NCI-H1048 (cell line): ENCODE results near the gene KNDC1.
"Not testable (repeated sequence)": the region's sequence is repeated elsewhere in the genome, so short reads cannot be mapped to it uniquely, and the experiment has no call there.

ENCODE experiments used
- DNase-seq: peaks from one replicate; lab custom pipeline; 2025; lab: John Stamatoyannopoulos, UW

Gene KNDC1

DNA sequence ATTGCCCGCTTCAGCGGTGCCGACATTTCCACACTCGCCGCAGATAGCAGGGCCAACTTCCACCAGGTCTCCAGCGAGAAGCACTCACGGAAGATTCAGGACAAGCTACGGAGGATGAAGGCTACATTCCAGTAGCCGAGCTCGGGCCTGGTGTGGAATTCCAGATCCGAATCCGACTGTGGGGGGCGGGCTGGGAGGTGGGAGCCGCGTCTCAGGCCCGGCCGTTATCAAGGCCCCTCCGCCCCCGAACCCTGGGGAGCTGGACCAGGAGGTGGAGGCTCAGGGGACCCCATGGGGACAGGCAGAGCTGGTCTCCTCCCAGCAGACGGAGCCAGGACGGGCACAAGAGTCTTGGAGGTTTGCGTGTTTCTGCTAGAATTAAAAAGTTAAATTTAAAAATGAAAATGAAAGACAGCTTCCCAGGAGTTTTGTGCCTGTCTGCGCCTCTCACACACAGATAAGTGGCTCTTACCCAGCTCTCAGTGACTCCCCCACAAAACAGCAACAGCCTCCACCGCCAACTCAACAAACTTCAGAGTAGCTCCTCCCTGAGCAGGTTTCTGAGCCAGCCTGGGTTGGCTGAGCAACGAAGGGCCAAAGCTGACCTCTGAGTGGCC, 64.8 kb downstream of the KNDC1 start:
- no peak for DNase-seq

DNA sequence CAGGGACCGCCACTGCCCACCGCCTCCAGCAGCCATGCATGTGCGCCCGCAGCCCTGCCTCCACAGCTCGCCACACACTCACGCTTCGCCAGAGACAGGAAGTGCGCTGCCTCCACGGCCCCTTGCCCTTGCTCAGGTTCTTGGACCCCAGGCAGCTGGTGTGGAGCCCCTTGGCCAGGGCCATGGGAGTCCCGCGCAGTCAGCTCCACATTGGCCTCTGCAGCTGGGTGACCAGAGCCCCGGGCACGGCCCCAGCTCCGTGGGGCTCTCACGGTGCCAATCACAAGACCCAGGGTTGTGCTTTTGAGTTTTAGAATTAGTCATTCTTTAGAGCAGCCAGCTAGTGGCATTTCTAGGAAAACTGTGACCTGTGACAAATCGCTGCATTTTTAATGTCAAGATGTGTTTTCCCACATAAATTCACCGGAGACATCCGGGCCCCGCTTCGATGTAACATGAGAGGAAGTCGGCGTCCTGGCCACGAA, 65.7 kb downstream of the KNDC1 start:
- no peak for DNase-seq

DNA sequence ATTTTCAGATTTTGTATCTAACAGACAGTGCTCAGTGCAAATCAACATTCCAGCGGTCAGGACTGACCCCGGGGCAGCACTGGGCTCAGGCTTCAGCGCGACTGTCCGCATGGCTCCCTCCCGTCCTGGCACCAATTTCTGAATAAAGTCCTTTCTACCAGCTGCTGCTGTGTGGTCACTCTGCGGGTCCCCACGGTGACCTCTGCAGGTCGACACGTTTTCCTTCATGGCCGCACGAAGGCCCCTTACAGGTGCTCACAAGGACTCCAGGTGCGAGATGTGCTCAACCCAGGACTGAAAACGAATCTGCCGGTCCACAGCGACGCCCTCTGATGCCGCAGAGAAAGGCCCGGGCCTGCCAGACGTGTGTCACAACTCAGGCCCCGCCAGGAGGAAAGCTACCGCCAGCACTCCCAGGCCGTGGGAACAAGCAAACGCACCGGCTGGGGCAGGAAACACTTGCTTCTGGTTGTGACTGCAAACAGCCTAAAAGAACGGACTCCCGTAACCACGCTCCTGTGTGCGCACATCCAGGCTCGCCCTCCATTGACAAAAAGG, 66.3 kb downstream of the KNDC1 start:
- DNase-seq, result no peak

DNA sequence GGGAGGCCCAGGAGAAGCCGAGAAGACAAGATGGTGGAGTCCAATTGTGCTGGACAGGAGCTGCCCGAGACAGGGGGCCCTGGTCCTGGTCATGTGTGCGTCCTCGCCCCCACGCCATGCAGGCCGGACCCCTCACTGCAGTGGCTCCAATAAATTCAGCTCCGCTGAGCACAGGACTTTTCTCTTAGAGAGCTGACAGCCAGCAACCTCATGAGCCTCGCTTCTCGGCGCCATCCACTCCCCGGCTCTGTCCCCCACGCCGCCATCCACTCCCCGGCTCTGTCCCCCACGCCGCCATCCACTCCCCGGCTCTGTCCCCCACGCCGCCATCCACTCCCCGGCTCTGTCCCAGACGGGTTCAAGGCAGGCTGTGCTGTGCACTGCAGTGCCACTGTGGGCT, 67.2 kb downstream of the KNDC1 start:
- DNase-seq, result no peak

DNA sequence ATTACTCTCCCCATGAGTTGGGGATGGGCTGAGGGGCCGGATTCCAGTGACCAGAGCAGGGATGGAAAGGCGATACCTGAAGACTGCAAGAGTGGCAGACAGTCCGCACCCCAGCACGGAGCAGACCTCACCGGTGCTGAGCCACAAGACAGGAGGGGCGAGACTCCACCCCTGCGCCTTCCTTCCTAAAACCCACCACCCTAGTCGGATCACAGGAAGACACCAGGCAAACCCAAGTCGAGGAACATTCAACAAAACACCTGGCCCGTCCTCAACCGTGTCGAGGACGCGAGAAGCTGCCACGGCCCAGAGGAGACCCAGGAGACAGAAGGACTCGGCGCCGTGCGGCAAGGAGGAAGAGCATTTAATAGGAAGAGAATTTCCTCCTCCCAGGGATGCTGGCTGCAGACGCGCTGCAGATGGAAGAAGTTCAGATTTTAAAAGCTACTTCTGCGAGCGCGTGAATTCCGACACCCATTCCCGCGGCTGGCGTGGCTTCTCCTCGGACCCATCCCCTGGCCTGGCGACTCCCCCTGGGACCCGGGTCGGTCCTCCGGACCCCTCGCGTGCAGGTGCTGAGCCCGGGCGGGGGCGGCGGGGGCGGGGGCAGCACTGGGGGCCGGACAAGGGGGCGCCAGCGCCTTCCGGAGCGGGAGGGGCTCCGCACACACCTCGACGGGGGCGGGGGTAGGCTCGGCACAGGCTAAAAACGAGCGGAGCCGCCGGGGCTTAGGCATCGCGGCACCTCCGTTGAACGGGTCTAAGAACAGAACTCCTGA, 69.4 kb downstream of the KNDC1 start:
- no peak for DNase-seq

DNA sequence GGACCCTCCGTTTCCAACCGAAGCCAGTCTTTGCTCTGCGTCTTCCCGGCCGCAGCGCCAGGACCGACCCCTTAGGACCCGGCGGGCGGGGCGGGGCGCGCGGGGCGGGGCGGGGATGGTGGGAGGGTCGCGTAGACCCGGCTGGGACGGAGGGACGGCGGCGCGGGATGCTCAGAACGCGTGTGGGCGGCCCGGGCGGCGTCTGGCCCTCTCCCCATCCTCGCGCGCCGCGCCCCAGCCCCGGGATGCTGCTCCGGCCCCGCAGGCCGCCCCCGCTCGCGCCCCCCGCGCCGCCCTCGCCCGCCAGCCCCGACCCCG, 70.0 kb downstream of the KNDC1 start, which contains the start of gene UTF1:
Gene UTF1, plus strand, starts transcription at position 174 of the 318 bp plus-strand sequence. Its CDS starts 72 bp downstream, at position 246.
- no peak for DNase-seq

DNA sequence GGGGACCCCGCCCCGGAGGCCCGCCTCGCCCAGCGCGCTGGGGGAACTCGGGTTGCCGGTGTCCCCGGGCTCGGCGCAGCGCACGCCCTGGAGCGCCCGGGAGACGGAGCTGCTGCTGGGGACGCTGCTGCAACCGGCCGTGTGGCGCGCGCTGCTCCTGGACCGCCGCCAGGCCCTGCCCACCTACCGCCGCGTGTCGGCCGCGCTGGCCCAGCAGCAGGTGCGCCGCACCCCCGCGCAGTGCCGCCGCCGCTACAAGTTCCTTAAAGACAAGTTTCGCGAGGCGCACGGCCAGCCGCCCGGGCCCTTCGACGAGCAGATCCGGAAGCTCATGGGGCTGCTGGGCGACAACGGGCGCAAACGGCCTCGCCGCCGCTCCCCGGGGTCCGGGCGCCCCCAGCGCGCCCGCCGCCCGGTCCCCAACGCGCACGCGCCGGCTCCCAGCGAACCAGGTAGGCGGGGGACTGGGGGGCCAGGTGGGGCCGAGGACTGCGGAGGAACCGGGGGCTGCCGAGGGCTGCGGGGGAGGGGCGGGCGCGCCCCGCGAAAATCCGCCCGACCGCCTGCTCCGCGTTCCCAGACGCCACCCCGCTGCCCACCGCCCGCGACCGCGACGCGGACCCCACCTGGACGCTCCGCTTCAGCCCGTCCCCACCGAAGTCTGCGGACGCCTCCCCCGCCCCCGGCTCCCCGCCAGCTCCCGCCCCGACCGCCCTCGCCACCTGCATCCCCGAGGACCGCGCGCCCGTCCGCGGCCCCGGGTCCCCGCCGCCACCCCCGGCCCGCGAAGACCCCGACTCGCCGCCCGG, 70.6 kb downstream of the KNDC1 start:
- DNase-seq, result no peak

DNA sequence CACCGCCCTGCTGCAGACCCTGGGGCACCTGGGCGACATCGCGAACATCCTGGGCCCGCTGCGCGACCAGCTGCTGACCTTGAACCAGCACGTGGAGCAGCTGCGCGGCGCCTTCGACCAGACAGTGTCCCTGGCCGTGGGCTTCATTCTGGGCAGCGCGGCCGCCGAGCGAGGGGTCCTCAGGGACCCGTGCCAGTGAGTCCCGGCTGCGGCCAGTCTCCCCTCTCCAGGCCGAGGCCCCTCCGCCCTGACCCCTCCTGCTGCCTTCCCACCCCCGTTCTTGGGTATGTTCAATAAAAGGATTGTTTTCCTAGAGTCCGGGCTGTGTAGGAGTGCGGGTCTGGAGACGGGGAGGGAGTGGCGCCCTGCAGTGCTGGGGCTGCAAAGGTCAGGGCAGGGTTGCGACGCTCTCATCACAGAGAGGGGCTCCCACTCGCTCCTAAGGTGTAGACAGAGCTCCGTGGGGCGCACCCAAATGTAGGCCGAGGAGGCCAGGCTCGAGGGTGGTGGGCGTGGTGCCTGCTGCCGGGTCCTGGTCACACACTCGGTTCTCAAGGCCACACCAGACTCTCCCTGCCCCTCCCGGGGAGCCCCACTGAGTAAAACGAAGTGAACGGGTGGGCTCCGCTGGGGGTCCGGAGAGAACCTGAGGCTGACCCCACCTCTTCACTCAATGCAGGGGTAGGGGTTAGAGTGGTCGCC, 71.4 kb downstream of the KNDC1 start:
- no peak for DNase-seq

DNA sequence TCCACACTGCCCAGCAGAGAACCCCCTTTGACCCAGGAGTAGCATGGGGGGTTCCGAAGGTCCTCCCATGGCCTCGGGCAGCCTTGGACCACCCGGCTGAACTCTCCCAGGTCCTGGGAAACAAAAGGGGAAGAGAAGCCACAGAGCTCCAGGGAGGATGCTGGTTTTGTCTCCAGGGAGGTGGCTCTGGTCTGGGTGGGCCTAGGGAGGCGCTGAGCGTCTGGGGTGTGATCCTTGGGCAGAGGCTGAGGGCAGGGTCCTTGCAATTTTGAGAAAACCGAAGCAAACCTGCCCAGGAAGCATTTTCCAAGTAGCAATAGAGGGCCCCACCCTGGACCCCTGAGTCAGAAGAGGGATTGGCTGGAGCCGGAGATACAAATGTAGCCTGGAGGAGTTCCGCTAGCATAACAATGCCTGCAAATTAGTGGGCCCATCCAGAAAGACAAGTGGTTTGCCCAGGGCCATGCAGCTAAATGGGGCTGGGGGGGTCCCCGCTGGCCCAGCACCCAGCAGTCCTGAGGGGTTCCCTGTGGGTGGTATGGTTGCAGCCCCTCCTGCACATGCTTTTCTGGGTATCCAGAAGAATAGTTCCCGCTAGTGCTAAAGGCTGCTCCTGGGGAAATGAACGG, 72.0 kb downstream of the KNDC1 start:
- DNase-seq, result no peak

DNA sequence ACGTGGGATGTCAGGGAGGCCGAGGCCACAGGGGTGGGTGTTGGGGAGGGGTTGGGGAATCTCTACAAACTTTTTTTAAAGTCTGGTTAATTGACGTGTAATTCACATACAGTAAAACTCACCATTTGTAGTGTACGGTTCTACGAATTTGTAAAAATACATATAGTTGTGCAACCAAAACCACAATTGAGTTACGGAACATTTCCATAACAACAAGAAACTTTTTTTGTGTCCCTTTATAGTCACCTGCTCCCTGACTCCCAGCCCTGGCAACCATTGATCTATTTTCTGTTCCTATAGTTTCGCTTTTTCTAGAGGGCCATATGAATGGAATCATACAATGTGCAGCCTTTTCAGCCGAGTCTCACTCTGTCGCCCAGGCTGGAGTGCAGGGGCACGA, 74.8 kb downstream of the KNDC1 start:
- not testable (repeated sequence) for DNase-seq

DNA sequence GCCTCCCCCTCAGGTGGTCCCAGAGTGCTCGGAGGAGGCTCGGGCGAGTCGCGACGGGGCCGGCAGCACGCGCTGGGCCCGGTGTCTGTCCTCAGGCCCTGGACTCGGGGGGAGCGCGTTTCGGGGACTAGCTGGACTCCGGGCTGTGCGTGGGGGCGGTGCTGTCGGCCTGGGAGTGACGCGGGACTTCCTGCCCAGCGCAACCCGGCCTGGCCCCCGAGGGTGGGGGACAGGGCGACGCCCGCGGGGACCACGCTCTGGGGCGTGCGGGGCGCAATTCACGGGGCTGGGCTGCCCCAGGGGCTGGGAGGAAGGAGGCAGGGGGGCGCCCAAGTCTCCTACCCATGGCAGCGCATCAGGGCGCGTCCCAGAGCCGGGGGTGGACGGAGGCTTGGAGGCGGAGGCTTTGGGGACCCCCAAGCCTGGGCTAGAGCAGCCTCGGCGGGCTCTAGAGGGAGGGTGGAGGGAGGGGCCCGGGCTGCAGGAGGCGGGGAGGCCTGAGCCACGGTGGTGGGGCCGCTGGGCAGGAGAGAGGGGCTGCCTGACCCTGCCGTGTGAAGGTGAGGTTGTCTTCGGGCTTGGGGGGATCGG, 75.3 kb downstream of the KNDC1 start:
- DNase-seq, result no peak

DNA sequence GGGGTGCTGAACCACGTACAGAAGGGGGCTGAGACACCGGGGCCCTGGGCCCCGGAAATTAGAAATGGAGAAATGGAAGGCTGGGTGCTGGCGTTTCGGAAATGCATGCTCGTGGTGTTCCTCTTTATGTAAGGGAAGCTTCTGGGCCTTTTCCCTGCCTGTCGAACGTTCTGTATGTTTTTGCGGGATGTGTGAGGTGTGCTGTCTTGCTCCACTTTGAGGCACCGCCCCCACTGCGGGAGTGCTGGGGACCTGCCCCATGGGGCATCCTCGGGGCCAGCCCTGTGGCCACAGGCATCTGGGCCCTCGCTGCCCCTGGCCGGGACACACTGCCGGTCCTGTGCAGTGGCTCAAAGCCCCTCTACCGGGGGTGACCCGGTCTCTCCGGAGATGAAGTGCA, 75.9 kb downstream of the KNDC1 start:
- no peak for DNase-seq

DNA sequence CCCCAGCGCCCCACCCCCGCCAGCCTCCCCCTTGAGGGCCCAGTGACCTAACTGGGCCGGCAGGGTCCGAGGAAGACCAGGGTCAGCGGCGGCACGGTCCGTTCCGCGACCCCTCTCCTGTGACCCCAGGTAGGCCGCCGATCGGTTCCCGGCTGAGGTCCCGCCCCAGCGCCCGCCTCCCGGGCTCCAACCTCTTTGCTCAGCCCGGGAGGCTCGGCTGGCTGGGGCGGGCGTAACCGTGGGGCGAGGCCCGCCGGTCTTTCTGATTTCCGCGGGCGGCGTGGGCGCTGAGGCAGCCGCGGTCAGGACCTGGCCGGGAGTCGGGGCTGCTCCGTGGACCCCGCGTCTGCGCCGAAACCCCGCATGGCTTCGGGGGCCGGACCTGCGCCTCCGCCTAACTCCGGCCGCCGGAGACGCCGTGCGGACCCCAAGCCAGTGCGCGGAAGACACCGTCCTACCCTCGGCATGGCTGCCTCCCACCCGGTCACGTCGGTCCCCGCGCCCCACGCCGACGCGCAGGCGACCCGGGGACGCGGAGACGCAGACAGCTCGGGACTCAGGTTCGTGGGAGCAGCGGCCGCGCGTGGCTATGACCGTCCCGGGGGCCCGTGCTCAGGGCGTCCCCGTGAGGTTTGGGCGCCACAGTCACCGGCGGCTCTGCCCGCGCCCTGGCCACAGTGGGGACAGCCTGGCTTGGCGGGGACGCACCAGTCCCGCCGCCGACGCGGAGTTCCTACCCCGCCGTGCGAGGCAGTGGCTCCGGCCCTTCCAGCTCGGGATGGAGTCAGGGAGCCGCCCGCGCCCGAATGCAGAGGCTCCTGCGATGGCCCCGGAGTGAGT, 76.6 kb downstream of the KNDC1 start:
- no peak for DNase-seq

DNA sequence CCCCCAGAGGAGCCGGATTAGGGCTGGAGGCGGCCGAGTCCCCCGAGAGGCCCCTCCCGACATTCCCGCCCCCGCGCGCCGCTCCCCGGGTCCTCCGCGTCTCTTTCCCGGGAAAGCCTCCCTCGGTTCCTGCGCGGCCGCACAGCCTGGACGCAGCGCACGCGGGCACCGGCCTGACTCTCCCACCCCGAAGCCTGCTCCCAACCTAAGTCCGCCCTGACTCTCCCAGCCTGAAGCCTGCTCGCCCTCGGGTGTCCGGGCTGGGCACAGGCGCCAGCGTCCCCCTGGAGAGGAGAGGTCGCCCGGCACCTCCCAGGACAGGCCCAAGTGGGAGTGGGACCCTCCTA, 77.2 kb downstream of the KNDC1 start:
- DNase-seq, result no peak

DNA sequence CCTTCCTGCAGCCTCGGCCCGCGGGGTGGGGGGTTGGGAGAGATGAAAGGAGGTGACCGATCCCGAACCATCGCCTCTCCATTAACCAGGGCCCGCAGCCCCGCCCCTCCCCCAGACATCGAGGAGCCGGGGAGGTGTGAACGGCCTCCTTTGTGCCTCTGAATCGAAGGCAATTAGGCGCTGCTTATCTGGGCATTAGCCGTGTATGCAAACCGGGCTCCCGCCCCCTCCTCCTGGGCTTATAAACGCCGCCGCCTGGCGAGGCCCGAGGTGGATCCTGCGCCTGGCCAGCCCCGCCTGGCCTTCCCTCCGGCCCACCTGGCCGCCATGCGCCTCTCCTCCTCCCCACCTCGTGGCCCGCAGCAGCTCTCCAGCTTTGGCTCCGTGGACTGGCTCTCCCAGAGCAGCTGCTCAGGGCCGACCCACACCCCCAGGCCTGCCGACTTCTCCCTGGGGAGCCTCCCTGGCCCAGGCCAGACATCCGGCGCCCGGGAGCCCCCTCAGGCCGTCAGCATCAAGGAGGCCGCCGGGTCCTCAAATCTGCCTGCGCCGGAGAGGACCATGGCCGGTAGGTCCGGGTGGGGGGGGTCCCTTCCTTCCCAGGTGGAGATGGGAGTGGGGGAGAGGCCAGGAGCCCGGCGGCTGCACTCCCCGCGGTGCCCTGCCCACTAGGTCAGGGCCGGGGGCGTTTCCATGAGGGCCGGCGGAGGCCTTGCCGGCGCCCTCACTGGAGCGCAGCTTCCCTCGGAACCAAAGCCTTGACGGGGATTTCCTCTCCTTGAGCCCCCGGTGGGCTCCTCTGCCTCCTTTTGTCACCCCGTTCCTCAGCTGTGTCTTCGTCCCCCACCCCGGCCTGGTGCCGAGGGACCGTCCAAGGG, 77.8 kb downstream of the KNDC1 start, which contains the start of gene VENTX:
Gene VENTX, plus strand, starts transcription at position 268 of the 878 bp plus-strand sequence. Its CDS starts 60 bp downstream, at position 328.
- DNase-seq, result peak; percentile 16

DNA sequence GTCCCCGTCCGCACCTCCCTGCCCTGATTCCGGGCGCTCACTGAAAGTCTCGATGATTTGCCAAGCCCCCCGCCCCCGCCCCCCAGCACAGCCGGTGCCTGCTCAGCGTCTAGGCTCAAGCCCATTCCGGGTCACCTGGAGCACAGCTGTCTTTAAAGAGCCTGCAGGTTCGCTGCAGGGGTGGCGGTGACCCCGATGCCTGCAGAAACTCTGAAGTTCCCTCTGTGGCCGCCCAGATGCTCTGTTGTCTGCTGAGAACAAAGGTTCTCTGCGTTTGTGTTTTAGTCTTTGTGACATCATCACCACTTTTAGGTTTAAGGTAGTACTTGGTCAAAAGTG, 78.4 kb downstream of the KNDC1 start:
- DNase-seq, result no peak

DNA sequence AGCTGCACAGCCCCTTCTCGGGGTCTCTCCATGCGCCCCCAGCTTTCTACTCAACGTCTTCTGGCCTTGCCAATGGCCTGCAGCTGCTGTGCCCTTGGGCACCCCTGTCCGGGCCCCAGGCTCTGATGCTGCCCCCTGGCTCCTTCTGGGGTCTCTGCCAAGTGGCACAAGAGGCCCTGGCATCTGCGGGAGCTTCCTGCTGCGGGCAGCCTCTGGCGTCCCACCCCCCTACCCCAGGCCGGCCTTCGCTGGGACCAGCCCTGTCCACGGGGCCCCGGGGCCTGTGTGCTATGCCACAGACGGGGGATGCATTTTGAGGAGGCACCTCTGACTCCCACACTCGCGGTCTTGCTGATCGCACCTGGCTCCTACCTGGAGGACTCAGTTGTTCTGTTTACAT, 80.0 kb downstream of the KNDC1 start:
- DNase-seq, result no peak

DNA sequence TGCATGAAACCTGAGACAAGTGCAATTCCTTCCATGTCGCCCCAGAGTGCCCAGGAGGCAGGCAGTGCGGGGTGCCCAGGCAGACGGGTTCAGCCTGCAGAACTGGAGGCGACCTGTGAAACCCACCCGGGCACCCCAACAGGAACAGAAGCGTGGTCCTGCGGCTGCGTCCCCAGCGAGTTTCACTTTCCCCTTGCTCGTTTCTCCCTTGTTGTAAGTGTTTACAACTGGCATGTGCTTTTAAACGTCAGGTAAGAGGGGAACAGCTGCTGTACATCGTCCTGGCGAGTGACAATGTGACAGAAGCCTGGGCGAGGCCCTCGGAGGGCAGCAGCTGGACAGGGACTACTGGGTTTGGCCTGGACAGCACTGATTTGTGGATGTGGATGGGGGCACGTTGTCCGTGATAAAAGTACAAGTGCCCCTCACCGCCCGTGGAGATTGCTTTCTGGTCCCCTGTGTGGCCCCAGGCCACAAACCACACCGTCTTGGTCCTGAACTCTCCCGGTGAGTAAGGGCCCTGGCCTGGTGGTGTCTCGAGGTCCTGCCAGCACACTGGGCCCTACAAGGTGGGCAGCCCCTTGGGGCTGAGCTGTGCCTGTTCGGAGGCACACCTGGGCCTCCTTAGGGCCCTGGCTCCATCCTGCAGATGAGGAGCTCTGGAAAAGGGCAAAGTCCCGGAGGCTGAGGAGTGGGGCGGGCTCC, 81.6 kb downstream of the KNDC1 start:
- DNase-seq, result no peak
